M059J (cell line): ENCODE data around the gene MYLIP. TPM values are rescaled to one million over a fixed set of nuclear protein-coding genes. Genes with fewer than 3 reads are reported as not detected.
A peak's percentile ranks its signal among the peaks of the same experiment; 100 is the strongest.

Source experiments
- DNase-seq: peaks from one replicate; pipeline ENCODE4 v3.0.0-alpha.2; 2012; ENCODE audit warnings: low read depth
- total RNA-seq: library from RNA; depleted of rRNA; stranded (reverse); fragments of >200 nt; shearing (Covaris generic); gene quantifications from 2 replicates; pipeline ENCODE4 v1.2.3, GENCODE V29; 2014

The MYLIP gene
- total RNA-seq, 1 experiment from 2014 or later = 16.3 TPM

GRCh38 chr6:16106991-16107787 is 21.7 kb upstream of the MYLIP start:
- no peak for DNase-seq

- DNase-seq = no peak
Observed at GRCh38 chr6:16108419-16108818, 20.5 kb upstream of the MYLIP start.

GRCh38 chr6:16108921-16109658 is 19.8 kb upstream of the MYLIP start:
- DNase-seq = peak; percentile 14

GRCh38 chr6:16109659-16110305 is 19.1 kb upstream of the MYLIP start:
- no peak for DNase-seq

- no peak for DNase-seq
Observed at GRCh38 chr6:16118825-16119224, 10.1 kb upstream of the MYLIP start.

- no peak for DNase-seq
Observed at GRCh38 chr6:16121339-16121738, 7.5 kb upstream of the MYLIP start.

GRCh38 chr6:16122197-16122596 is 6.7 kb upstream of the MYLIP start:
- no peak for DNase-seq

- DNase-seq = no peak
Observed at GRCh38 chr6:16124198-16125180, 4.4 kb upstream of the MYLIP start.

GRCh38 chr6:16126056-16126455 is 2.8 kb upstream of the MYLIP start:
- DNase-seq = no peak

GRCh38 chr6:16126861-16127260 is 2.0 kb upstream of the MYLIP start:
- no peak for DNase-seq

- DNase-seq = no peak
Observed at GRCh38 chr6:16127471-16127870, 1.4 kb upstream of the MYLIP start.

GRCh38 chr6:16129623-16130401 is 926 bp downstream of the MYLIP start:
- peak; percentile 42 for DNase-seq

- no peak for DNase-seq
Observed at GRCh38 chr6:16130437-16130891, 1.6 kb downstream of the MYLIP start.

- peak; percentile 92 for DNase-seq
Observed at GRCh38 chr6:16130932-16131387, 2.1 kb downstream of the MYLIP start.

GRCh38 chr6:16132909-16133308 is 4.0 kb downstream of the MYLIP start:
- DNase-seq = no peak

- DNase-seq = no peak
Observed at GRCh38 chr6:16134430-16134829, 5.5 kb downstream of the MYLIP start.

- DNase-seq = no peak
Observed at GRCh38 chr6:16135066-16135465, 6.2 kb downstream of the MYLIP start.

- no peak for DNase-seq
Observed at GRCh38 chr6:16136091-16136490, 7.2 kb downstream of the MYLIP start.

GRCh38 chr6:16136621-16137450 is 8.0 kb downstream of the MYLIP start:
- DNase-seq = peak; percentile 95

- DNase-seq = no peak
Observed at GRCh38 chr6:16137451-16137801, 8.5 kb downstream of the MYLIP start.
